AG10803 (cell line): ENCODE measurements around the gene FOXA1.

Experiments used
- DNase-seq: peaks from one replicate; pipeline ENCODE4 v3.0.0; 2010; ENCODE audit warnings: low read depth
- H3K4me3 ChIP-seq: 2 replicates; pipeline ENCODE4 v1.5.1; 2011; ENCODE audit warnings: mild to moderate bottlenecking, low read length, control low read depth
- TF ChIP-seq, protein P1 (sequence below): conservative IDR thresholded peaks from 2 replicates; pipeline ENCODE4 v1.5.1; 2011; ENCODE audit warnings: mild to moderate bottlenecking, low read length, control low read depth, inconsistent platforms

FOXA1 gene

GRCh38 chr14:37591941-37592481 is 3.0 kb downstream of the FOXA1 start:
- H3K4me3 ChIP-seq, result no peak overlapping the region
- DNase-seq, result no peak
- TF ChIP-seq, protein P1, sequence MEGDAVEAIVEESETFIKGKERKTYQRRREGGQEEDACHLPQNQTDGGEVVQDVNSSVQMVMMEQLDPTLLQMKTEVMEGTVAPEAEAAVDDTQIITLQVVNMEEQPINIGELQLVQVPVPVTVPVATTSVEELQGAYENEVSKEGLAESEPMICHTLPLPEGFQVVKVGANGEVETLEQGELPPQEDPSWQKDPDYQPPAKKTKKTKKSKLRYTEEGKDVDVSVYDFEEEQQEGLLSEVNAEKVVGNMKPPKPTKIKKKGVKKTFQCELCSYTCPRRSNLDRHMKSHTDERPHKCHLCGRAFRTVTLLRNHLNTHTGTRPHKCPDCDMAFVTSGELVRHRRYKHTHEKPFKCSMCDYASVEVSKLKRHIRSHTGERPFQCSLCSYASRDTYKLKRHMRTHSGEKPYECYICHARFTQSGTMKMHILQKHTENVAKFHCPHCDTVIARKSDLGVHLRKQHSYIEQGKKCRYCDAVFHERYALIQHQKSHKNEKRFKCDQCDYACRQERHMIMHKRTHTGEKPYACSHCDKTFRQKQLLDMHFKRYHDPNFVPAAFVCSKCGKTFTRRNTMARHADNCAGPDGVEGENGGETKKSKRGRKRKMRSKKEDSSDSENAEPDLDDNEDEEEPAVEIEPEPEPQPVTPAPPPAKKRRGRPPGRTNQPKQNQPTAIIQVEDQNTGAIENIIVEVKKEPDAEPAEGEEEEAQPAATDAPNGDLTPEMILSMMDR, result no peak

DNA sequence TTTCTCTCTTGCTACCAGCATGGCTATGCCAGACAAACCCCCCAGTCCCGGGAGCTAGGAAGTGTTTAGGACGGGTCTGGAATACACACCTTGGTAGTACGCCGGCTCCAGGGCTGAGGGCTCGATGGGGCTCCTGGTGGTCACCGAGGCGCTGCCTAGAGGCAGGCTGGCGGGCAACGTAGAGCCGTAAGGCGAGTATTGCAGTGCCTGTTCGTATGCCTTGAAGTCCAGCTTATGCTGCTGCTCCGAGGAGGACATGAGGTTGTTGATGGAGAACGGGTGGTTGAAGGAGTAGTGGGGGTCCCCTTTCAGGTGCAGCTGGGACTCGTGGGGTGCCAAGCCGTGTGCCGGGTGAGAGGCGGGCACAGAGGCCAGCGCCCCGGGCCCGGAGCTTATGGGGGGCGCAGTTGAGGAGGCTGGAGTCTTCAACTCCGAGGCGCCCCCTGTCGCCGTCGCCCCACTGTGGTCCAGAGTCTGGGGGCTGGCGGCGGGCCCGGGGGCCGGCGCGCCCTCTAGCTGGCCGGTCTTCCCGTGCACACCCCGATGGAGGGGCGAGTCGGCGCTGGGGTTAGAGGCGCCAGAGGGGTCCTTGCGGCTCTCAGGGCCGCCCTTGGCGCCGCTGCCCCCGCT is 3.6 kb downstream of the FOXA1 start:
- no peak for DNase-seq
- TF ChIP-seq, protein P1, result no peak
- H3K4me3 ChIP-seq, result no peak overlapping the region

- TF ChIP-seq, protein P1, result no peak
- no peak overlapping the region for H3K4me3 ChIP-seq
- no peak for DNase-seq
Observed at GRCh38 chr14:37590428-37591139, 4.5 kb downstream of the FOXA1 start.

GRCh38 chr14:37589715-37590427 is 5.2 kb downstream of the FOXA1 start:
- no peak for DNase-seq
- TF ChIP-seq, protein P1, result no peak
- no peak overlapping the region for H3K4me3 ChIP-seq

- no peak overlapping the region for H3K4me3 ChIP-seq
- TF ChIP-seq, protein P1, result no peak
- no peak for DNase-seq
Observed at GRCh38 chr14:37588956-37589714, 5.9 kb downstream of the FOXA1 start.

DNA sequence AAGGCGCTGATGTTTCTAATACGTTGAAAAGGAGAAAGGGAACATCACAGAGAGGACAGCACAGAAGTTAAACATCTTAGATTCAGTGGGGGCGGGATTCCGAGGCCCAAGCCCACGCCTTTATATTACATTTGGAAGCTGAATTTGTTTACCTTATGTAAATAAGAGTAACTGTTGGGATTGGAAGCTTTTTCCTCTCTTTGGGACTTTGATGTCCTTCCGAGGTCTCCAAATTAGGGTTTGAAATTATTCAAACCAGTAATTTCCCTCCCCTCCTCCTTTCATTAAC is 6.4 kb downstream of the FOXA1 start:
- no peak overlapping the region for H3K4me3 ChIP-seq
- no peak for DNase-seq
- TF ChIP-seq, protein P1, result no peak
